Astrocyte (in vitro differentiated cells and primary cell): ENCODE data around the gene CAGE1. TPM values are rescaled to one million over a fixed set of nuclear protein-coding genes. Genes with fewer than 3 reads are reported as not detected.

ENCODE experiments used
- DNase-seq: peaks from one replicate; pipeline ENCODE4 v3.0.0-alpha.2; 2010; ENCODE audit warnings: low read depth
- FAIRE-seq: peaks from 2 replicates; lab custom pipeline; 2011; peaks lifted over from hg19 to GRCh38; lab: Jason Lieb, UNC
- H2AFZ ChIP-seq: 2 replicates; pipeline ENCODE4 v1.6.0; 2012; ENCODE audit warnings: low read depth, low read length, inconsistent platforms
- H3K27ac ChIP-seq: 2 replicates; pipeline ENCODE4 v1.5.1; 2011; ENCODE audit warnings: low read depth, low read length, inconsistent platforms
- H3K27me3 ChIP-seq: 2 replicates; pipeline ENCODE4 v1.6.0; 2011; ENCODE audit warnings: low read length, inconsistent platforms; ENCODE audit not compliant: insufficient read depth
- H3K36me3 ChIP-seq: 2 replicates; pipeline ENCODE4 v1.5.1; 2011; ENCODE audit warnings: low read length, inconsistent platforms; ENCODE audit not compliant: insufficient read depth
- H3K4me1 ChIP-seq: 2 replicates; pipeline ENCODE4 v1.5.1; 2011; ENCODE audit warnings: low read length, inconsistent platforms; ENCODE audit not compliant: insufficient read depth
- H3K4me2 ChIP-seq: 2 replicates; pipeline ENCODE4 v1.6.0; 2012; ENCODE audit warnings: low read length, inconsistent platforms
- H3K4me3 ChIP-seq: 2 replicates; pipeline ENCODE4 v1.5.1; 2011; ENCODE audit warnings: low read depth, mild to moderate bottlenecking, low read length, inconsistent platforms; ENCODE audit not compliant: insufficient read depth
- H3K79me2 ChIP-seq: 2 replicates; pipeline ENCODE4 v1.6.0; 2012; ENCODE audit warnings: mild to moderate bottlenecking, low read length, inconsistent platforms; ENCODE audit not compliant: insufficient read depth
- H3K9ac ChIP-seq: 2 replicates; pipeline ENCODE4 v1.6.0; 2012; ENCODE audit warnings: mild to moderate bottlenecking, low read length, inconsistent platforms
- H3K9me3 ChIP-seq: 2 replicates; pipeline ENCODE4 v1.5.1; 2012; ENCODE audit warnings: low read depth, mild to moderate bottlenecking, low read length, inconsistent platforms; ENCODE audit not compliant: insufficient read depth
- H4K20me1 ChIP-seq: 2 replicates; pipeline ENCODE4 v1.6.0; 2012; ENCODE audit warnings: low read length, inconsistent platforms; ENCODE audit not compliant: insufficient read depth
- H3K27ac Mint-ChIP-seq: one replicate; pipeline ENCODE4 v1.8.0; 2021; ENCODE audit warnings: mild to moderate bottlenecking, mixed read lengths; ENCODE audit not compliant: unreplicated experiment
- H3K27me3 Mint-ChIP-seq: one replicate; pipeline ENCODE4 v1.8.0; 2021; ENCODE audit warnings: low read depth, mixed read lengths; ENCODE audit not compliant: unreplicated experiment
- H3K36me3 Mint-ChIP-seq: one replicate; pipeline ENCODE4 v1.8.0; 2021; ENCODE audit warnings: low read depth, mixed read lengths; ENCODE audit not compliant: unreplicated experiment
- H3K4me1 Mint-ChIP-seq: one replicate; pipeline ENCODE4 v1.8.0; 2021; ENCODE audit warnings: low read depth, mixed read lengths; ENCODE audit not compliant: unreplicated experiment
- H3K4me3 Mint-ChIP-seq: one replicate; pipeline ENCODE4 v1.8.0; 2021; ENCODE audit warnings: mild to moderate bottlenecking, moderate library complexity, mixed read lengths; ENCODE audit not compliant: unreplicated experiment
- H3K9me3 Mint-ChIP-seq: one replicate; pipeline ENCODE4 v1.8.0; 2021; ENCODE audit warnings: mild to moderate bottlenecking, mixed read lengths; ENCODE audit not compliant: unreplicated experiment
- CTCF ChIP-seq: IDR thresholded peaks from 2 replicates; pipeline ENCODE4 v1.5.1; 2011; ENCODE audit warnings: low read depth, mild to moderate bottlenecking, inconsistent platforms, low read length, moderate library complexity; ENCODE audit not compliant: insufficient read depth
- EZH2 ChIP-seq: IDR thresholded peaks from 2 replicates; pipeline ENCODE4 v1.6.1; 2012; ENCODE audit warnings: mild to moderate bottlenecking, low read length, inconsistent platforms; ENCODE audit not compliant: insufficient read depth
- total RNA-seq: library from RNA; stranded (reverse); gene quantifications from 2 replicates; pipeline ENCODE4 v1.2.1, GENCODE V29; 2021

The CAGE1 gene
- total RNA-seq, 1 donor from 2014 or later, result 0.30 TPM

- Mint-ChIP-seq H3K36me3 (peaks cover 18% of the 10 kb centered on the region), H3K27ac (no peak overlapping the region), H3K4me1 (no peaks in the 10 kb centered on the region), H3K4me3 (no peak overlapping the region), H3K9me3 (no peaks in the 10 kb centered on the region), H3K27me3 (no peaks in the 10 kb centered on the region)
- DNase-seq (no peak), FAIRE-seq (no peak)
- H4K20me1 ChIP-seq, result no peaks in the 10 kb centered on the region
- no peak overlapping the region for H3K4me3 ChIP-seq
- H3K9ac ChIP-seq, result no peak overlapping the region
- H3K36me3 ChIP-seq, result peaks cover 57% of the 10 kb centered on the region
- no peaks in the 10 kb centered on the region for H3K79me2 ChIP-seq
- H3K9me3 ChIP-seq, result no peaks in the 10 kb centered on the region
- no peaks in the 10 kb centered on the region for H3K27me3 ChIP-seq
- H3K27ac ChIP-seq, result no peak overlapping the region
- no peak overlapping the region for H2AFZ ChIP-seq
- TF ChIP-seq CTCF (no peak), EZH2 (no peak)
- no peaks in the 10 kb centered on the region for H3K4me1 ChIP-seq
- no peak overlapping the region for H3K4me2 ChIP-seq
Measured at GRCh38 chr6:7406743-7407142, 17.2 kb upstream of the CAGE1 start.

- Mint-ChIP-seq H3K36me3 (peaks cover 18% of the 10 kb centered on the region), H3K27me3 (no peaks in the 10 kb centered on the region), H3K9me3 (no peaks in the 10 kb centered on the region), H3K27ac (no peak overlapping the region), H3K4me3 (no peak overlapping the region), H3K4me1 (no peaks in the 10 kb centered on the region)
- H3K9me3 ChIP-seq, result no peaks in the 10 kb centered on the region
- H4K20me1 ChIP-seq, result no peaks in the 10 kb centered on the region
- TF ChIP-seq CTCF, result no peak
- TF ChIP-seq EZH2, result no peak
- FAIRE-seq (no peak), DNase-seq (no peak)
- H3K36me3 ChIP-seq, result peaks cover 45% of the 10 kb centered on the region
- no peak overlapping the region for H3K9ac ChIP-seq
- no peak overlapping the region for H3K4me3 ChIP-seq
- no peaks in the 10 kb centered on the region for H3K79me2 ChIP-seq
- no peak overlapping the region for H3K27ac ChIP-seq
- H3K4me2 ChIP-seq, result no peak overlapping the region
- no peaks in the 10 kb centered on the region for H3K4me1 ChIP-seq
- no peak overlapping the region for H2AFZ ChIP-seq
- H3K27me3 ChIP-seq, result no peaks in the 10 kb centered on the region
Measured at GRCh38 chr6:7404546-7404945, 15.0 kb upstream of the CAGE1 start.

DNA sequence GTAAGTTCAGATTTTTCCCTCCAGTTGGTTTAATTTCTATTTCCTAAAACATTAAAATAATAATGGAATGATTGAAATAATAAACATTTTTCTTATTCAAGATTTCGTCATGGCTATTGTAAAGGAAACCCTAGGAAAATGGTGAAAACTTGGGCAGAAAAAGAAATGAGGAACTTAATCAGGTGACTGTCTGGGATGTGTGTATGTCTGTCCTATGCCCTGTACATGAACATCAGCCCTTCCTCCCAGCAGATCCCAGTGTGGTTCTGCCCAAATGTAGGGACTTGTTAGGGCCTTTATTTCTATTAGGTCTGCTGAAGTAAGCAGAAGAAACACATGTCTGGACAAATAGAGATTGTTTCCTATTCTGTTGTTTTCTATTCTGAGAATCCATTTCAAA lies 13.2 kb upstream of the CAGE1 start:
- Mint-ChIP-seq H3K4me1 (no peaks in the 10 kb centered on the region), H3K4me3 (no peak overlapping the region), H3K36me3 (peaks cover 18% of the 10 kb centered on the region), H3K27ac (no peak overlapping the region), H3K9me3 (no peaks in the 10 kb centered on the region), H3K27me3 (no peaks in the 10 kb centered on the region)
- Histone ChIP-seq H3K9ac (no peak overlapping the region), H3K9me3 (no peaks in the 10 kb centered on the region), H3K27ac (no peak overlapping the region), H3K4me2 (no peak overlapping the region), H3K36me3 (peaks cover 42% of the 10 kb centered on the region), H3K4me1 (no peaks in the 10 kb centered on the region), H3K79me2 (peaks cover 6% of the 10 kb centered on the region), H4K20me1 (no peaks in the 10 kb centered on the region), H3K27me3 (no peaks in the 10 kb centered on the region), H2AFZ (no peak overlapping the region), H3K4me3 (no peak overlapping the region)
- TF ChIP-seq CTCF (no peak), EZH2 (no peak)
- FAIRE-seq (no peak), DNase-seq (no peak)
